ENCODE data around the gene HIF3A. TPM values are rescaled to one million over a fixed set of nuclear protein-coding genes. Genes with fewer than 3 reads are reported as not detected.

Gene HIF3A
- total RNA-seq, 1 experiment from 2014 or later, result 0.68 TPM

- Mint-ChIP-seq H3K4me1 (ENCODE audit: low read depth, unreplicated experiment) (peaks cover 53% of the 10 kb centered on the region), H3K27ac (ENCODE audit: unreplicated experiment) (no peak overlapping the region), H3K36me3 (ENCODE audit: insufficient read depth, unreplicated experiment) (peaks cover 46% of the 10 kb centered on the region), H3K9me3 (ENCODE audit: low read depth, unreplicated experiment) (no peaks in the 10 kb centered on the region), H3K4me3 (ENCODE audit: low read depth, unreplicated experiment) (peak overlapping the region; percentile 93), H3K27me3 (ENCODE audit: unreplicated experiment) (peaks cover 17% of the 10 kb centered on the region)
- intact Hi-C loops (cut with micrococcal nuclease; ENCODE audit: unreplicated experiment), result loop anchor here (10.0 kb wide), 1 partner anchor 63 kb away; no protein-coding TSS in a partner anchor
- BruUV-seq (replicated peaks), result no TSS peak
- CTCF ChIA-PET, result interaction anchor here (1.3 kb wide), 1 partner anchor 11 kb away, joined by 5 read pairs; no protein-coding TSS in a partner anchor
- TF ChIP-seq, protein P1, sequence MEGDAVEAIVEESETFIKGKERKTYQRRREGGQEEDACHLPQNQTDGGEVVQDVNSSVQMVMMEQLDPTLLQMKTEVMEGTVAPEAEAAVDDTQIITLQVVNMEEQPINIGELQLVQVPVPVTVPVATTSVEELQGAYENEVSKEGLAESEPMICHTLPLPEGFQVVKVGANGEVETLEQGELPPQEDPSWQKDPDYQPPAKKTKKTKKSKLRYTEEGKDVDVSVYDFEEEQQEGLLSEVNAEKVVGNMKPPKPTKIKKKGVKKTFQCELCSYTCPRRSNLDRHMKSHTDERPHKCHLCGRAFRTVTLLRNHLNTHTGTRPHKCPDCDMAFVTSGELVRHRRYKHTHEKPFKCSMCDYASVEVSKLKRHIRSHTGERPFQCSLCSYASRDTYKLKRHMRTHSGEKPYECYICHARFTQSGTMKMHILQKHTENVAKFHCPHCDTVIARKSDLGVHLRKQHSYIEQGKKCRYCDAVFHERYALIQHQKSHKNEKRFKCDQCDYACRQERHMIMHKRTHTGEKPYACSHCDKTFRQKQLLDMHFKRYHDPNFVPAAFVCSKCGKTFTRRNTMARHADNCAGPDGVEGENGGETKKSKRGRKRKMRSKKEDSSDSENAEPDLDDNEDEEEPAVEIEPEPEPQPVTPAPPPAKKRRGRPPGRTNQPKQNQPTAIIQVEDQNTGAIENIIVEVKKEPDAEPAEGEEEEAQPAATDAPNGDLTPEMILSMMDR (IDR thresholded peaks at IDR 0.05; ENCODE audit: unreplicated experiment), result no peak
- no peak for DNase-seq
Observed at GRCh38 chr19:46347985-46348384, 51.1 kb downstream of the HIF3A start.

DNA sequence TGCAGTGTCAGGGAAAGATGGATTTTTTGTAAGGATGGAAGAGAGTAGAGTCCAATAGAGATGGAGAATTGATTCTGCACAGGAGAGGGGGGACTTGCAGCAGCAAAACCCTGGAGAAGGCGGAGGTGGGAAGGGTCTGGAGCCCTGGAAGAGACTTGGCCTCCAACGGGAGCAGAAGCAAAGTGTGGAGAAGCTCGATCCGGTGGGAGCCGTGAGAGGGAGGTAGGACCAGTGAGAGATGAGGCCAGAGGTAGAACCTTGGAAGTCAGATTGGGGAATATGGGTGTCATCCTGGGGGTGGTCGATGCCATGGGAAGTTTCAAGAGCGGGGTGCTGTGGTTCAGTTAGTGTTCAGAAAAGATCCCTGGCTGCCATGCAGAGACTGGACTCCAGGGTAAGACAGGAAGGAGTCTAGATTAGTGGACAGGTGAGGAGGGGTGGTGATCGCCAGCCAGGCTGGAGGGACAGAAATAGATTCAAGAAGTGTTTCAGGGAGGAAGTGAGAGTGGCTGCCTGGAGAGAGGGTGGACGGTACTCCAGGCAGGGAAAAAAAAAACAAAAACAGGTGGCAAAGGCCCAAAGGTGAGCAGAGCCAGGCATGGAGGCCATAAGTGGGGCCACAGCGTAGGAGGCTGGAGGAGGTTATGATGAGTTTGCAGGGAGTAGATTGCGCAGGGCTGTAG is 52.6 kb downstream of the HIF3A start:
- BruUV-seq (replicated peaks), result no TSS peak
- peak overlapping the region; percentile 93 for H3K4me3 Mint-ChIP-seq (ENCODE audit: low read depth, unreplicated experiment)
- CTCF ChIA-PET, result no interaction called here
- H3K9me3 Mint-ChIP-seq (ENCODE audit: low read depth, unreplicated experiment), result no peaks in the 10 kb centered on the region
- intact Hi-C loops (cut with micrococcal nuclease; ENCODE audit: unreplicated experiment), result loop anchor here (10.0 kb wide), 1 partner anchor 65 kb away; no protein-coding TSS in a partner anchor
- no peak overlapping the region for H3K27ac Mint-ChIP-seq (ENCODE audit: unreplicated experiment)
- H3K4me1 Mint-ChIP-seq (ENCODE audit: low read depth, unreplicated experiment), result peaks cover 56% of the 10 kb centered on the region
- DNase-seq, result no peak
- peaks cover 53% of the 10 kb centered on the region for H3K36me3 Mint-ChIP-seq (ENCODE audit: insufficient read depth, unreplicated experiment)
- peaks cover 2% of the 10 kb centered on the region for H3K27me3 Mint-ChIP-seq (ENCODE audit: unreplicated experiment)
- TF ChIP-seq, protein P1 (IDR thresholded peaks at IDR 0.05; ENCODE audit: unreplicated experiment), result no peak

GRCh38 chr19:46350029-46350757 is 53.4 kb downstream of the HIF3A start:
- peaks cover 64% of the 10 kb centered on the region for H3K4me1 Mint-ChIP-seq (ENCODE audit: low read depth, unreplicated experiment)
- peak overlapping the region; percentile 93 for H3K4me3 Mint-ChIP-seq (ENCODE audit: low read depth, unreplicated experiment)
- no peak for DNase-seq
- no peak overlapping the region for H3K27ac Mint-ChIP-seq (ENCODE audit: unreplicated experiment)
- CTCF ChIA-PET, result interaction anchor here (1.4 kb wide), 1 partner anchor 273 kb away, joined by 4 read pairs; no protein-coding TSS in a partner anchor
- no TSS peak for BruUV-seq (replicated peaks)
- no peaks in the 10 kb centered on the region for H3K9me3 Mint-ChIP-seq (ENCODE audit: low read depth, unreplicated experiment)
- TF ChIP-seq, protein P1 (IDR thresholded peaks at IDR 0.05; ENCODE audit: unreplicated experiment), result no peak
- intact Hi-C loops (cut with micrococcal nuclease; ENCODE audit: unreplicated experiment), result no loop called here
- H3K36me3 Mint-ChIP-seq (ENCODE audit: insufficient read depth, unreplicated experiment), result peaks cover 58% of the 10 kb centered on the region
- no peaks in the 10 kb centered on the region for H3K27me3 Mint-ChIP-seq (ENCODE audit: unreplicated experiment)

DNA sequence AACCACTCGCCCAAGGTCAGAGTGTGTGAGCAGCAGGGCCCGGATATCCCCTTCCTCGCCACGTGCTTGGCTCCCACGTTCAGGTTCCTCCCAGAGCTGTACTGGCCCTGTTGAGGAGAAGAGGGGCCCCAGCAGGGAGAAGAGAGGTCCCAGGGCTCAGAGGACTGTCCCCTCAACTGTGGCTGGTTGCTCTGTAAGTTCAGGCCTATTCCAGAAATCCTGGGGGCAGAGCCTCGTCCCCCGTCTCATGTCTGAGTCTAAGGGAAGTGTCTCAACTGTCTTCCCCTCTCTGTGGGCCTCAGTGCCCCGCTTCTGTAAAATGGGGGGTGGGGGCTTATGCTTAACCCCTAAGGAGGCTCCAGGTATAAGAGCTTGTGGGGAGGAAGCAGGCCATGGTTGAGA is 53.9 kb downstream of the HIF3A start:
- no TSS peak for BruUV-seq (replicated peaks)
- CTCF ChIA-PET, result interaction anchor here (1.4 kb wide), 1 partner anchor 273 kb away, joined by 4 read pairs; no protein-coding TSS in a partner anchor
- no peaks in the 10 kb centered on the region for H3K9me3 Mint-ChIP-seq (ENCODE audit: low read depth, unreplicated experiment)
- H3K27me3 Mint-ChIP-seq (ENCODE audit: unreplicated experiment), result no peaks in the 10 kb centered on the region
- no peak overlapping the region for H3K4me3 Mint-ChIP-seq (ENCODE audit: low read depth, unreplicated experiment)
- peak overlapping the region; percentile 20 for H3K27ac Mint-ChIP-seq (ENCODE audit: unreplicated experiment)
- H3K36me3 Mint-ChIP-seq (ENCODE audit: insufficient read depth, unreplicated experiment), result peaks cover 58% of the 10 kb centered on the region
- H3K4me1 Mint-ChIP-seq (ENCODE audit: low read depth, unreplicated experiment), result peaks cover 69% of the 10 kb centered on the region
- intact Hi-C loops (cut with micrococcal nuclease; ENCODE audit: unreplicated experiment), result no loop called here
- no peak for DNase-seq
- TF ChIP-seq, protein P1 (IDR thresholded peaks at IDR 0.05; ENCODE audit: unreplicated experiment), result no peak
